Pulmonary artery endothelial cell (primary cell): ENCODE measurements around the gene PSORS1C1. TPM values are rescaled to one million over a fixed set of nuclear protein-coding genes. Genes with fewer than 3 reads are reported as not detected.

Experiments used
- DNase-seq: peaks from one replicate; pipeline ENCODE4 v3.0.0-alpha.2; 2011; ENCODE audit warnings: low read depth, low spot score
- total RNA-seq: library from RNA; depleted of rRNA; stranded (reverse); fragments of >200 nt; gene quantifications from 2 replicates; pipeline ENCODE4 v1.2.3, GENCODE V29; 2014

Gene PSORS1C1
- total RNA-seq, 1 donor from 2014 or later, result 2.2 TPM

DNA sequence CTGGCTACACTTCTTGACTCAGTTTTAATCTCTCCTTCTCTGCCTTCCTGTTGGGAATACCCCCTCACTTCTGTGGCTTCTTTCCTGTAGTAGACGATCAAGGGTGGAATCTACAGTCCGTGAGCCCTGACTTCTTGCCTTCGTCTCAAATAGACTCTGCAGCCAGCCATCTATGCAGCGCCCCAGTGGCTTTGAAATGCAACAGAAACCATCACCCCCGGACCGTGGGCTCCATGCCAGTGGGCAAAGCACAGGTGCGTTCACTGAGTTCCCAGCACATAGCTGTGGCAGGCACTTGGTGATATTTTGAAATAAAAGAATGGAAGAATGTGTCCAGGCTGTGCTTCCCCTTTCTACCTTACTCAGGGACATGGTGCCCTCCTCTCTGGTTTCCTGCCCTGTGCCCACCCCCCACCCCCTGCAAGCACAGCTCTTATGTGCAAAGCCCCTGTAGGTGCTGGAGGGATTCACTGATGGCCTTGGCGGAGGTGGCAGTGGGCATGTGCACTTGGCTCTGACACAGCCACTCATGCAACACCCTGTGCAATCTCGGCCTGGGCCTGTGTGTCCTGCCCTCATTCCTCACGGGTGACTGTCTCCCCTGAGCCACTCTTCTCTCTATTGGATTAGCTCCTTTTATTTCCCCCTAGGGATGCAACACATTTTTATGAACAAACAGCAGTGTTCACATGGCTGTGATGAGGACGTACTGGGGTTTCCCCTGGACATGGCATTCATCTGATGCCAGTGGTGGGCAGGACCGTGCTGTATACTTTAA lies 11.2 kb downstream of the PSORS1C1 start:
- no peak for DNase-seq

DNA sequence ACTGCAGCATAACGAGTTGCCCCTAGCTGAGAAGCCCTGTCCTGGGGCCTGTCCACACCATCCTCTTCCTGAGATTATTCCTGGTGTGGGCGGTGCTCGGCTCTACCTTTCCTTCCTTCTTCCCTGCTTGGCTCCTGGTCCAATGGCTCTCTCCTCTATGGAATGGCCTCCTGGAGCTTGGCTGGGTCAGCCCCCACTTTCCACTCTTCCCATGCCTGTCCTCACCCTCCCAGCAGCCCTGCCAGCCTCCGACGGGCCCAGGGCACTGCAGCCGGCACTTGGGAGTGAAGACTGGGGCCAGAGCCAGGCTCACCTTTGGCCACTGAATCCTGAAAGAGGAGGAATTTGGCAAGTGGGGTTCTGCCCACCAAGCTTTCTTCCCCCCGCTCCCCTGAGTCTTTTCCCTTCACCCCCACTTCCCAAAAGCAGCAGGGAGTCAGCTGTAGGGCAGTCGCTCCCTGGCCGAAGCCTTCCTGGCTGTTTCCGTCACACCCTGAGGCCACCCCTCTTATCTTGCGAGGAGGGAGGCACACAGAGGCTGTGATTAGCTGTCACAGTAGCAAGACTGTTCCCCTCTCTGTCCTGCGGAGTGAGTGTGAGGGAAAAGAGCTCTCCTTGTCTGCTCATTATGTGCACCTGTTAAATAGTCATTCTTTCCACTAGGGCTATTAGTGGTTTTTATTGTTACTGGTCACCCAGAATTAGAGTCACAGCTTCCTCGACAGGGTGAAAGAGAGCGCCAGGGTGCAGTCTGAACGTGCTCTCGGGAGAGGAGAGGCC lies 12.0 kb downstream of the PSORS1C1 start:
- no peak for DNase-seq

DNA sequence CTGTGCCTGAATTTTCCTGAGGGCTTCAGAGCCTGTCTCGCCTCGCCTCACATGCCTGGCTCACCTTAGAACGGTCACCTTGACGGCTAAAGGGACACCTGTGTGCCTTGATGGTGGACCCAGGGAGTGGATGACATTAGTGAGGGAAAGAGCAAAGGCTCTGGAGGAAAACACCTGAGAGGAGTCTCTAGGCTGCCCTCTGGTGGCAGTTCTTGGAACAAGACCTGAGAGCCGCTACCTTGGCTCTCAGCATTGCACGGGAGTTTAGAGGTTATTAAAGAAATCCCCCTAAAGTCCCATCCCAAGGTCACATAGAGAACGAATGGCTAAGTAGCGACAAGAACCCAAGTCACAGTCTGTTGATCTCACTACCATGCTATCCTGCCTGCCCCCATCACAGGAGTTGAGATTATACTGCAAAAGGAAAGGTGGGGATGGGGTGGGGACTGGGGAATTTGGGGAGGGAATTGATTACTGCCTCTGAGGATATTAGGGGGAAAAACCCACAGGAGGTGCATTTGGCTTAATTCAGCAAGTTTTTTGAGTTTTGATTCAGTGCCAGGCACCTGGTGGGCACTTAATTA lies 13.6 kb downstream of the PSORS1C1 start:
- DNase-seq, result no peak

DNA sequence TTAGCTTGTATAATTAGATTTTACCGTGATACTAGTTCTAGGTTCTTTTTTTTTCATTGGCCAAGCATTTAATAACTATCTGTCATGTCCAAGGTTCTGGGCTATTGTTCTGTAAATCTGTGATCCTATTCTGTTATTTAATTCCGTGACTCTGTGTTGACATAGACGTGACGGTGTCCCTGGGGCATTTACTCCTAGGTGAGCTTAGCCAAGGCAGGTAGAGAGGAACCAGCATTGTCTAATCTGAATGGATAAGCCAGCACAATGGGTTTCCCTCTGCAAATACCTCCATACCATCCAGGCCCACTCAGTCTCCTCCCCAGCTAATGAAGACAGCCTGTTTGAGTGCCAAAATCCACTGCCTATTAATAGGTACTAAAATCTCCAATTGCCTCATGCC lies 14.5 kb downstream of the PSORS1C1 start:
- no peak for DNase-seq

DNA sequence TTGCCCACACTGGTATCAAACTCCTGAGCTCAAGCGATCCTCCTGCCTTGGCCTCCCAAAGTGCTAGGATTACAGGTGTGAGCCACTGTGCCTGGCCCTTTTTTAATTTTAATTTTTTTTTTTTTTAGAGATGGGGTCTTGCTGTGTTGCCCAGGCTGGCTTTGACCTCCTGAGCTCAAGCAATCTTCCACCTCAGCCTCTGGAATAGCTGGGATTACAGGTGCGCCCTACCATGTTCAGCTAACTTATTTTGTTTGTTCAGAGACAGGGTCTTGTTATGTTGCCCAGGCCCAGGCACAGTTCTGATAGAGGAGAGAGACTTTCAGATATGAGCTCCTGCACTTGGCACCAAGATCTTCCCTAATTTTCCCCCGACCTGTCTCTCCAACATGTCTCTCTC lies 16.2 kb downstream of the PSORS1C1 start:
- no peak for DNase-seq

DNA sequence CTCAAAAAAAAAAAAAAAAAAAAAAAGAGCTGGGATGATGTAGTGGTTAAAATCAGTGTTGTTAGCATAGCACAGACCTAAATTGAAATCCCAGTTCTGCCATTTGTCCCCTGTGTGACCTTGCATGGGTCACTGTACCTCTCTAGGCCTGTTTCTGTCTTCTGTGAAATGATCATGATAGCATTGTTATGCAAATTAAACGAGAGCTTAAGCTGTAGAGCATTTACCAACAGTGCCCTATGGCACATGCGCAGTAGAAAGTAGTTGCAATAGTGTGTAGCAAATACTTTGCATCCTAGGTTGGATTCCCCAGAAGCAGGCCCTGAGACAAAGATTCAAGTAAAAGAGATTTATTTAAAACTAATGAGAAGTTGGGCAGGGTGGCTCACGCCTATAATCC lies 17.0 kb downstream of the PSORS1C1 start:
- DNase-seq, result no peak

DNA sequence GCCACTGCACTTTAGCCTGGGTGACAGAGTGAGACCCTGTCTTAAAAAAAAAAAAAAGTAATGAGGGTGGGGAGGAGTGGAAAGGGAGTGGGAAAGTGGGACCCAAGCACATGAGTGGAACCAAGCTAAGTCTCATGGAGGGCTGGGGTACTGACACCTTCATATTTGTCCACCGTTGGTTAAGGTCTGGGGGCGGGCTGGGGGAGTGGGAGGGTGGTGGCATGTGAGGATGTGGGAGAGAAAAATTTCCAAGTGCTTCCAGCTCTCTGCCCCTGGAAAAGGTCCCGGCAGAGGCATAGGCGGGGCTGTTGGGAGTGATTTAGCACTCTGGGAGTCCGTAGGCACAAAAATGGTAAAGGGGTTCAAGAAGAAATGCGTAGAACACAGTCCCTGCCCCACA lies 18.2 kb downstream of the PSORS1C1 start:
- no peak for DNase-seq

DNA sequence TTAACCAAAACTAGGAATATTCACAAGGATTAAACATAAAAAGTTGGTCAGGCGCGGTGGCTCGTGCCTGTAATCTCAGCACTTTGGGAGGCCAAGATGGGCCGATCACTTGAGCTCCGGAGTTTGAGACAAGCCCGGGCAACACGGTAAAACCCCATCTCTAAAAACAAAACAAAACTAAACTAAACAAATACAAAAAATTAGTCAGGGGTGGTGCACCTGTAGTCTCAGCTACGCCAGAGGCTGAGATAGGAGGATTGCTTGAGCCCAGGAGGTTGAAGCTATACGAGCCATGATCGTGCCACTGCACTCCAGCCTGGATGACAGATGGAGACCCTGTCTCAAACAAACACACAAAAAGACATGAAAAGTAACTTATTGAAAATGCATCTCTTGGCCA lies 21.1 kb downstream of the PSORS1C1 start:
- DNase-seq, result no peak

DNA sequence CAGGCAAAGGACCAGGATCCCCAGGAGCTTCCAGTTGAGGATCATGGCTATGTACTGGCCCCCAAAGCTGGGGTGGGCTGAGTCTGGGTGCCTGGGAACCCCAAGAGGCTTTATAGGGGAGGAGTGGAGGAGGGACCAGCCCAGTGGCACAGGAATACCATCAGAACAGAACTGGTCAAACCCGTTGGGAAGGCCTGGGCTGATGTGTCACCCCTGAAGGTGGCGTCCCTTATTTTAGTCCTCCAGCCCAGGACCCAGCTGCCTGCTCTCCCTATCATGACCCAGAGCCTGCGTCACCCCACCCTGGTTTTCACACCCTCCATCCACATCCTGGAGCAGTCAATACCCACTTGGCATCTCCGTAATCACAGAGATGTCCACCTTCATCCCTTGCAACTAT lies 24.4 kb downstream of the PSORS1C1 start, which contains the start of gene PSORS1C2:
Gene PSORS1C2, minus strand, starts transcription at position 85 of the 400 bp plus-strand sequence. Its CDS starts 40 bp downstream, at position 45.
- DNase-seq, result no peak

DNA sequence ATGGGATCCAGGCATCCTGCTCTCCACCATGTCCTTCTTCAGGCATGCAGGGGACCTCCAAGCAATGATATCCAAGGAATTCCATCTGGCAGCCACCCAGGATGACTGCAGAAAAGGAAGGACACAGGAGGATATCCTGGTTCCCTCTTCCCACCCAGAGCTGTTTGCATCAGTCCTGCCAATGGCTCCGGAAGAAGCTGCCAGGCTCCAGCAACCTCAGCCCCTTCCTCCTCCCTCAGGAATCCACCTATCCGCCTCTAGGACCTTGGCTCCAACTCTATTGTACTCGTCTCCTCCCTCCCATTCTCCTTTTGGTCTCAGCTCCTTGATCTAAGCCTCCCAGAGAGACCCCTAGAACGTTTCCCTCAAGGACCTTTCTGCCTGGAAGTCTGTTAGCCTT lies 25.0 kb downstream of the PSORS1C1 start:
- DNase-seq, result no peak

DNA sequence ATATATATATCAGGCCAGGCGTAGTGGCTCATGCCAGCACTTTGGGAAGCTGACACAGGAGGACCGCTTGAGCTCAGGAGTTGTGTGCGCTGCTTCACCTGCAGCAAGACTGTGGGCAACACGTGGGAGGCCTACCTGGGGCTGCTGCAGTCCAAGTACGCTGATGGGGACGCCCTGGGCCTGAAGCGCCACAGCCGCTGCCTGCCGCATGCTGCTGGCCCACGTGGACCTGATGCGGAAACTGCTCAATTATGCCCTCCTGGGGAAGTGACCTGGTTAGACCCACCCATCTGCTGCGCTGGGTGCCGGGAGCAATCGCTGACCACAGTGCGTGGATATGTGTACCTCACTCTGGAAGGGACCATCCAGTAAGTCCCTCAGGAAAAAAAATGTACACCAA lies 26.0 kb downstream of the PSORS1C1 start:
- DNase-seq, result no peak

DNA sequence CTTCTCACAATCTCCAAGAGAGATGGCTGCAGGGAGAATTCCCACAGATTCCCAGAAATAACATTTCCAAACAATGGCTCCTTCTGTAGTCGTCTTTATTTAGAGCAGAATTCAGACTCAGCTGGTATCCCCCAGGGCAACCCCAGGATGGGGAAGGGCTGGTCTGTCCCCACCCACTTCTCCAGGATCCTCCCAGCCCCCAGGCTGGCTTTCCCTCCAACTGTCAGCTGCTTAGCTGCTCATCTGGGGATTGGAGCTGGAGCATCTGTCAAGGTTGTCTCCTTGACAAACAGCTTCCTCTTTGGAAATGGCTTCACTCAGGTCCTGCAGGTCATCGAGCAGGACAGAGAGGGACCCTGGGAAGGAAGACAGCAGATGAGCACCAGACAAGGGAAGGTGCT lies 27.8 kb downstream of the PSORS1C1 start:
- no peak for DNase-seq

DNA sequence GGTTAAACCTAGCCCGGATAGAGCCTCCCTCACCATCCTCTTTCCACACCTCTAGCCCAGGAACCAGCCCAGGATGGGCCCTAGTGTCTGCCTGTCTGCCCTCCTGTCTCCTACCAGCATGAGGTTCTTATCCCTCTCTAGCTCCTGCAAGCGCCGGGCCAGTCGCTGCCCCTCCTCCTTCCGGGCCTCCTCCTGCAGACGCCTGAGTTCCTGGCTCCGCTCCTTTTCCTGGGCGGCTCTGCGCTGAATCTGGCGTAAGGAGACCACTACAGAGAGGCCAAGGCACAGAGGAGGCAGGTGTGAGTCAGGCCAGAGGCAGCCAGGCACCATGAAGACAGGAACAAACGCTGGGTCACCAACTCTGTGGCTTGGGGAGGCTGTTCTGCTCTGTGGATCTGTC lies 28.5 kb downstream of the PSORS1C1 start:
- DNase-seq, result no peak

DNA sequence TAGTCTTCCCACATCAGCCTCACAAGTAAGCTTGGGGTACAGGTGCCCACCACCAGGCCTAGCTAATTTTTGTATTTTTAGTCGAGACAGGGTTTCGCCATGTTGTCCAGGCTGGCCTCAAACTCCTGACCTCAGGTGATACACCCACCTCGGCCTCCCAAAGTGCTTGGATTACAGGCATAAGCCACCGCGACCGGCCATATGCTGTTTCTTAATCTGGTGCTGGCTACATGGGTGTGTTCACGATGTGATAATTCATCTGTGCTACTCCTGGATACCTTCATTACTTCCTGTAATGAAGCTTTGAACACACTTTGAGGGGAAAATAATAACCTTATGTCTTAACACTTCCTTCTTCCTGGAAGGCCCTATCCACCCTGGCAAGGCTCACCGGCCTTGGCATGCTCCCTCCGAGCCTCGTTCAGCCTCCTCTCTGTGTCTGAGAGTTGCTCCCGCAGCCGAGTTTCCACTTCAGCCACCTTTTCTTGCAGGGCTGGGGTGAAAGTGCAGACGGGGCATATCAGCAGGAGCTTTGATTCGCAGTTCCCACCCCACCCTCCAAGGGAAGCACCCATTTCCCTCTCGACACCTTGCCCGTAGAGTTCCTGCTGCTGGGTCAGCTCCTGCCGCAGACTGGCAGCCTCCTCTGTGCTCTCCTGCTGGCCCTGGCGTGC lies 29.8 kb downstream of the PSORS1C1 start:
- no peak for DNase-seq

DNA sequence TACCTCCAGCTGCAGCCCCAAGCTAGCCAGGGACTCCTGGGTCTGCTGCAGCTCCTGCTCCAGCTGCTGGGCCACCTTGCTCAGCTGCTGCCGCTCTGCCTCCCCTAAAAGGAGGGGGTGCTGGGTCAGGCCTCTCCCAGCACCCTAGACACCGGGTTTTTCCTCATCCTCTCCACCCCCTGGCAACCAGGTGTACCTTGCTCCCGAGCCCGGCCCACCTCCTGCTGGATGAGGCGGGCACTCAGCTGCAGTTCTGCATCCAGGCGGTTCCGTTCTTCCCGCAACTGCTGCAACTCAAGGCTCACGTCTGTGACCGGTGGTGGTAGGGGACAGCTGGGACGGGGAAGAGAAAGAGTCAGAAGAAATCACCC lies 30.4 kb downstream of the PSORS1C1 start:
- no peak for DNase-seq

DNA sequence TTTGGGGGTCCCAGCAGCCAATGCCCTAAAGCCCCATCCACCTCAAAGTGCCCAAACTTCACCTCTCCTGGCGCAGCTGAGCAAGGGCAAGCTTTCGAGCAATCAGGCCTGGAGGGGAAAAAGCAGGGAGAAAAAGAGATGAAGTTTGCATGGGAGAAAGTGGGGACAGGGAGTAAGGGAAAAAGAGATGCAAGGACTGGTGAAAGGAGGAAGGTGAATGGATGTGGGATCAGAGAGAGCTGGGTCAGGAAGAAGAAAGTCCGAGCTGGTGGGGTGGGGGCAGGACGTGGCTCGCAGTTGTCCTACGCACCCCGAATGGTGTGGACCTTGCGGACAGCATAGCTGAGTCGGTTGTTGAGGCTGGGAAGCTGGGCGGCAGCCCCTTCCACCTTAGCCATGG lies 30.8 kb downstream of the PSORS1C1 start:
- no peak for DNase-seq

DNA sequence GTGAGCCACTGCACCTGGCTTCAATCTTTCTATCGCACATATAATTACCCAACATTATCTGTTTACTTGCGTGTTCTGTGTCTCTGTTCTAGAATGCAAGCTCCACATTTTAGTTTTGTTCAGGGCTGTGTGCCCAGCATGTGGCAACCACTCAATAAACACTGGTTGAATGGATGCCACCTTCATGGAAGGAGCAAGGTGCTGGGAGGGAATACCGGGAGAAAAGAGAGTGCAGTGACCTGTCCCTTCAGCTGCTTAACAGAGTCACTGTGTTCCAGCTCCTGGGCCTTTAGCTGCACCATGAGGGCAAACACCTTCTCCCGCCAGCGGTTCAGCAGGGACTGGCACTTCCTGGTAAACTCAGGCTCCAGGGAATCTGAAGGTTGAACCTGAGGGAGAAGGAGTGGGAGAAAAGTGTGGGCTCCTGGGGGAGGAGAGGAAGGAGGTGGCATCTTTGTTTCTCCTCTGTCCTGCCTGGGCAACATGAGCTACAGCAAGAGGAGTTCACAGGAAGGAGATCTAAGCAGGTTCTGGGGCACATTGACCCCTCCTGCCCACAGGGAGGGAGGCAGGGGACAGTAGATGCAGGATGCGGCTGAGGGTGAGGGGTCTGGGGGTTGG lies 35.3 kb downstream of the PSORS1C1 start:
- DNase-seq, result no peak

DNA sequence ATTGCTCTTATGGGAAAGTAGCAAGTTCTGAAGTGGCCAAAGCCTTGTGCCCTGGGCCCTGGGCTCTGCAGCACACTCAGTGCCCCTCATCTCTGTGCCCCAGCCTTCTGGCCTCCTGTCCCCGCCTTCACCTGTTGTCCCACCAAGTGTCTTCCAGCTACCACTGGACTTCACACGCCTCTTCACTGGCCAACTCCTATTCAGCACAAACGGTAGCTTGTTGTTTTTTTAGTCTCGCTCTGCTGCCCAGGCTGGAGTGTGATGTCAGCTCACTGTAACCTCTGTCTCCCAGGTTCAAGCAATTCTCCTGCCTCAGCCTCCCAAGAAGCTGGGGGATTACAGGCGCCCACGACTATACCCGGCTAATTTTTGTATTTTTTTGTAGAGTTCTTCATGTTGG lies 38.2 kb downstream of the PSORS1C1 start:
- no peak for DNase-seq

DNA sequence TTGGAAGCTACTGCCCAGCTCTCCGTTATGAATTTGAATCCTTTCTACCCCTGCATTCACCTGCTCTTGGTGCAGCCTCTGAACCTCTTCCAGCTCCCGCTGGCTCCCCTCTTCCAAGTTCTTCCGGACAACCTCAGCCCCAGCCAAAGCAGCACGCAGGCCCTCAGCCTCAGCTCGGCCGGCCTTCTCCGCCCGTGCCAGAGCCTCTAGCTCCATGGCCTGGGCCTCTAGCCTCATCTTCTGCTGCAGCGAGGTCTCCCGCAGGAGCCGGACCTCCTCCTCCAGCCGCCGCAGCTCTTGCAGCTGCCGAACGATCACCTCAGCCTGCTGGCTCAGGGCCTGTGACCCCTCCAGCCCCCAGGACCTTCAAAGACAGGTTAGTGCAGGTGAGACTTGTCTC lies 39.8 kb downstream of the PSORS1C1 start:
- no peak for DNase-seq

DNA sequence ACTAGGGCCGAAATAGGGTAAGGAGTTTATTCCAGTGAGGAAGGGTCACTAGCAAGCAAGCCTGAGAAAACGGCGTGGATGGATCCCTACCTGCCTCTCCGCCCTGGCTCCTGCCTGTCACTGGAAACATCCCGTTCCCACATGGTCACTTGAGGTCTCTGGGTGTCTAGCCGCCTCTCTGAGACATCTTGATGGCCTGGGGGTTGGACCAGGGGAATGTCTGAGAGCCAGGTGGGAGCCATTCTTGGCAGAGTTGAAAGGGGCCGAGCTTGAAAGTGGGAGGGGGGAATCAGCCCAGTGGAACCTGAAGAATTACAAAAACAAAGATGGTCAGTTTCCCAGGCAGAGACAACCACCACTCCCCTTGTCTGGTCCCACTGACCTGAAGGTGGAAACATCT lies 42.0 kb downstream of the PSORS1C1 start:
- DNase-seq, result no peak

DNA sequence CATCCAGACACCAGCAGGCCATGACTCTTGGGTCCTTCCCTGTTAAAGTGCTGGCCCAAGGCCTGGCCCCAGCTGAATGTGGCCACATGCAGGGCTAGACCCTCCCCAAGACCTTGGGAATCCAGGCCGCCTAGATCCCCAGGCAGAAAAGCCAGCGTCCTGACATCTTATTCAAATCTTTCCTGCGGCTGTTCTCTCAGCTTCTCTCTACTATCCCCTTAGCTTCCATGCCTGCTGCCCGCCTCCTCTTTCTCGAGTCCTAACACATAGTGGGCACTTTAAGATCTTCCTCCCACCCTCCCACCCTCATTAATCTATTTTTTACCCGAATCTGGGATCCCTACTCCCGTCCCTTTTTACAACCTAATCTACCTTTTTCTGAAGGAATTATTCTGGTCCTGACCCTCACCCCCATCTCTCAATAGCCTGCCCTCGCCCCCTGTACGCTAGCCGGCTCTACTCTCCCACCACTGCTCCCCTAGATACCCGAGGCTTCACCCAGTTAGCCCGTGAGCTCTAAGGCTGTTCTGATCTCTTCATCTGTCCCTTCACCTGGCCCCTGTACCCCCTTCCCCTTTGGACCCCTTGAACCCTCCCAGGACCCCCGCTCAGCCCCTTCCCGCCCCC lies 43.0 kb downstream of the PSORS1C1 start, which contains the start of gene CCHCR1:
Gene CCHCR1, minus strand, starts transcription at position 290 of the 627 bp plus-strand sequence. Its CDS starts 202 bp downstream, at position 88.
- DNase-seq, result no peak
